HG03469 (cell line): ENCODE measurements around the gene GALR1.
"Not testable (repeated sequence)": the region's sequence is repeated elsewhere in the genome, so short reads cannot be mapped to it uniquely, and the experiment has no call there.

Experiments
- ATAC-seq: cut with Tn5 transposase; IDR thresholded peaks from one replicate; pipeline ENCODE4 v1.9.1; 2021; ENCODE audit warnings: mild to moderate bottlenecking, moderate library complexity, moderate number of reproducible peaks; ENCODE audit not compliant: unreplicated experiment

The GALR1 gene

DNA sequence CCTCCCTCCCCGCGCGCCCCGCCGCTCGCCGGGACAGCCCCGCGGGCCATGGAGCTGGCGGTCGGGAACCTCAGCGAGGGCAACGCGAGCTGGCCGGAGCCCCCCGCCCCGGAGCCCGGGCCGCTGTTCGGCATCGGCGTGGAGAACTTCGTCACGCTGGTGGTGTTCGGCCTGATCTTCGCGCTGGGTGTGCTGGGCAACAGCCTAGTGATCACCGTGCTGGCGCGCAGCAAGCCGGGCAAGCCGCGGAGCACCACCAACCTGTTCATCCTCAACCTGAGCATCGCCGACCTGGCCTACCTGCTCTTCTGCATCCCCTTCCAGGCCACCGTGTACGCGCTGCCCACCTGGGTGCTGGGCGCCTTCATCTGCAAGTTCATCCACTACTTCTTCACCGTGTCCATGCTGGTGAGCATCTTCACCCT lies 865 bp downstream of the GALR1 start:
- no peak for ATAC-seq

GRCh38 chr18:77250926-77251729 lies 1.5 kb downstream of the GALR1 start:
- no peak for ATAC-seq

DNA sequence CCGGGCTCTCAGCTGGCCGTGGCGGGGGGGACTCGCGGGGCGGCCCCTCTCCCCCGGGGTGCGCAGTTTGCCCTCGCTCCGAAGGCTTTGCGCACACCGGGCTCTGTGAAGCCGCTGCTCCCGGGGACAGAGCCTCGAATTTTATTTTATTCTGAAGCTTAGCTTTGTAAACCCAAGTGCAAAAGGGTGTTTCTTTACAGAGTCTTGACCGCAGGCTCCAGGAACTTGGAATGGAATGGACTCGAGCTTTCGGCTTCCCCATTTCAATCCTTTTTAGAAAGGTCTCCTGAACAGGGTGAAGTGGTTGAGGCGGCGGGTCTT lies 2.0 kb downstream of the GALR1 start:
- ATAC-seq: no peak

- ATAC-seq: no peak
Observed at GRCh38 chr18:77254711-77255405, 5.2 kb downstream of the GALR1 start.

- no peak for ATAC-seq
Observed at GRCh38 chr18:77255426-77256105, 5.9 kb downstream of the GALR1 start.

DNA sequence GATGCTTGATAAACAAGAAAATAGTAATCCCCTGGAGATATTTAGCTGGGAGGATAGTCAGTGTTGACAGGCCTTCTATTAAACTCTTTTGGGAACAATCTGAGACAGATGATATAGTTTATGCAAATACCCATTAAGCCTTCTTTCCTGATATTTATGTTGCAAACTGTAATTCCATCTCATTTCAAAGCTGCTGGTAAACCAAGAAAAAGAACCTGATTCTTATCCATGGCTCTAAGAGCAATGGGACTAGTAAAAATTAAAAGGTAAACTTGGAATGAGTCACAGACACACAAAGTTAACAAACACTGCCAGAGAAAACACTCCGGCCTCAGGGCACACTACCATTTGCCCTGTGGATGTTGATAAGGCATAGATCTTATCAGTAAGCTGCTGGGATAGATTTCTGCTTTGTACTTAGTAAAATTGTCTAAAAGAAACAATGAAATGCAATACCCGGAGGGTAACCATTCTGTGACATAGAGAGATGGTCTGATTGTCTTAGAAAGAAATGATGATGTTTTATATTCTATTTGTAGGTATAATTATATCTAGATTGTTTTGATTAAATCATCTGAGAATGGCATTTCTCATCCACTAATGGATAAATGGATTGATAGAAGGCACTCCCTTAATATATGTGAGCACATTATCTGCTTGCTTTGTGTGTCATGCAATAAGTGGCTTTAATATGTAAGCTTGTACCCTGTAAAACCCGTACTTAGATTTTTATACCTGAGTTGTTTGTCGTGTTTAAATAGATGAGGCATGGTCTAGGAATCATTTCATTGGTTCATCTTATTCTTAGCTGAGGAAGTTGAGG lies 13.2 kb downstream of the GALR1 start:
- ATAC-seq: no peak

DNA sequence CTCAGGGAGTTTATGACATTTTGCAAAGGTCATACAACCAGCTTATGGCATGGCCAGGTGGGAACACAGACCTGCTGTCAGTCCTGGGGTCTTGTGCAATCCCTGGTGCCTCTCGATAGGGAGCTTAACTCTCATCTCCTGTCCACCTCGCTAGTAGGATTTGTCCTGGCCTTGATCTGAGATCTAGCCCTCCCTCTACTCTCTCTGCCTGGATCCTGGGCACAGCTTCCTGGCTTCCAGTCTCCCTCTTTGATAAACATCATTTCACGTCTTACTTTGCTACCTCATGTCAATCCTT lies 13.8 kb downstream of the GALR1 start:
- no peak for ATAC-seq

- ATAC-seq: no peak
Observed at GRCh38 chr18:77267969-77268368, 18.3 kb downstream of the GALR1 start.

DNA sequence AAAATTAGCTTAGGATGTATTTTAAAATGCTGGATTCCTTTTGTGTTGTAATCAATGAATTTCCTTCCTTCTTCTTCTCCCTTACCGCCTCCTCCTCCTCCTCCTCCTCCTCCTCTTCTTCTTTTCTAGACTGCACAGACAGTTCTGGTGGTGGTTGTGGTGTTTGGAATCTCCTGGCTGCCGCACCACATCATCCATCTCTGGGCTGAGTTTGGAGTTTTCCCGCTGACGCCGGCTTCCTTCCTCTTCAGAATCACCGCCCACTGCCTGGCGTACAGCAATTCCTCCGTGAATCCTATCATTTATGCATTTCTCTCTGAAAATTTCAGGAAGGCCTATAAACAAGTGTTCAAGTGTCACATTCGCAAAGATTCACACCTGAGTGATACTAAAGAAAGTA lies 18.8 kb downstream of the GALR1 start:
- no peak for ATAC-seq

- ATAC-seq: no peak
Observed at GRCh38 chr18:77271576-77272481, 22.2 kb downstream of the GALR1 start.

GRCh38 chr18:77290841-77291240 lies 41.2 kb downstream of the GALR1 start:
- ATAC-seq: not testable (repeated sequence)

DNA sequence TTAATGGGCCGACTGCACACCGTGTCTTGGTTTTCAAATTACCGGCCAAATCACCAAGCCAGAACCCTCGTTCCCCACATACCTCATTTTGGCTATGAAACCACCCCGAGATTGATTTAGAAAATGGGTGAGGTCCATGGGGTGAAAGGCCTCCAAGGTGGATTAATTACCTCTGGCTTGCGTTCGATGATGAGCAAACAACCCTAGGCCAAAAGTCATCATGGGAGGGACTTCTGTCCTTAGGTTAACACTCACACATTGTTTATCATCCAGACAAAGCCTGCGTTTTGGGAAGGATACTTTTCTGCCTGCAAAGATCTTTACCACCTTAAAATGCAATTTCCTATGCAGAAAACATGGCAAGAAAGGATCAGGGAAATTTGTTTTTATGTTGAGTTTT lies 48.5 kb downstream of the GALR1 start:
- no peak for ATAC-seq

- ATAC-seq: no peak
Observed at GRCh38 chr18:77299706-77300105, 50.1 kb downstream of the GALR1 start.

- ATAC-seq: no peak
Observed at GRCh38 chr18:77300579-77300978, 50.9 kb downstream of the GALR1 start.

- ATAC-seq: no peak
Observed at GRCh38 chr18:77304268-77304667, 54.6 kb downstream of the GALR1 start.

- ATAC-seq: no peak
Observed at GRCh38 chr18:77305676-77306075, 56.0 kb downstream of the GALR1 start.

GRCh38 chr18:77308216-77308615 lies 58.6 kb downstream of the GALR1 start:
- no peak for ATAC-seq

DNA sequence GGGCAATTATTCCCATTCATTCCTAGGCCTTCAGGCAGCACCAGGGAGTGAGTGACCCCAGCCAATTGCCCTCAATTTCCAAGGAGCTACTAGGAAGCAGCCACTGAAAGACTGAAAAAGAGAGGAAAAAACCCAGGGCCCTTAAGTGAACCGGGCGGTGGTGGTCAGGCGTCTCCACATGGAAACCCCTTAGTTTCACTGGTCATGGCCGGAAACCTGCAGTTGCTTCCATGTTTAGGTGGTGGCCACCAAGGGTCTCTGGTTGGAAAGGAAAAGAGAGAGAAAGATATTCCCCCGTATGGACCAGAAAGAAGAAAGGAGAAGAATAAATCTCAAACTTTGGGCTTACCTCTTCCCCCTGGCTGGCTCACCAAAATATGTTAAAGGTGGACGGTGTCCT lies 64.9 kb downstream of the GALR1 start:
- no peak for ATAC-seq

- no peak for ATAC-seq
Observed at GRCh38 chr18:77314952-77315351, 65.3 kb downstream of the GALR1 start.

DNA sequence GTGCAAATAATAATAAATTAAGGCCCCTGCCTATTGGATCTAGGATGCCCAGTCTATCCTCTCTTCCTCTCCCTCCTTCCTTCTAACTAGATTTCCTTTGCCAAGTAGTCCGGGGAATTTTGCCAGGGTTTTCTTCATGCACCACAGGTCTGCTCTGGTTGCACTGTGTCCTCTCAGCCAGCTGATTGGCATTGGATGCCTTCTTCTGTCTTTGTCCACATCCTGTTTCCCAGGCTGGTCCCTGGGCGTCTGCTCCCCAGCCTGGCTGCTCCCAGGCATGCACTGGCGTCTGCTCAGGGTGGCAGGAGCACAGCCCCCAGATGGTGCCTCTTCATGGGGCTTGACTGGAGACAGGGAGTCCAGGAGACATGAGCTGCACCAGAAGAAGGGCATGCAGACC lies 66.4 kb downstream of the GALR1 start:
- ATAC-seq: no peak
